SHP77 treated with DMSO at 0.1 percent for 48 hours (cell line): ENCODE measurements around the gene VWA5B2.

Experiments used
- DNase-seq: peaks from one replicate; lab custom pipeline; 2025; lab: John Stamatoyannopoulos, UW

Gene VWA5B2

DNA sequence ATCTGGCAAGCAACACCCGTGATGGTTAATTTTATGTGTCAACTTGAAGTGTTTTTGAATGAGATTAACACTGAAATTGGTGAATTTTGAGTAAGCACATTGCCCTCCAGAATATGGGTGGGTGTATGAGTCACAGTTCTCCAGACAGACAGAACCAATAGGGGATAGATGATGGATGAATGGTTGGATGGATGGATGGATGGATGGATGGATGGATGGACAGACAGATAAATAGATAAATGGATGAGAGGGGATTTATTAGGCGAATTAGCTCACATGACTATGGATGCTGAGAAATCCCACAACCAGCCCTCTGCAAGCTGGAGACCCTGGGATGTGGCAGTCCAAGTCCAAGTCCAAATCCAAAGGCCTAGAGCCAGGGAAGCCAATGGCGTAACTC lies 5.4 kb upstream of the VWA5B2 start:
- no peak for DNase-seq

DNA sequence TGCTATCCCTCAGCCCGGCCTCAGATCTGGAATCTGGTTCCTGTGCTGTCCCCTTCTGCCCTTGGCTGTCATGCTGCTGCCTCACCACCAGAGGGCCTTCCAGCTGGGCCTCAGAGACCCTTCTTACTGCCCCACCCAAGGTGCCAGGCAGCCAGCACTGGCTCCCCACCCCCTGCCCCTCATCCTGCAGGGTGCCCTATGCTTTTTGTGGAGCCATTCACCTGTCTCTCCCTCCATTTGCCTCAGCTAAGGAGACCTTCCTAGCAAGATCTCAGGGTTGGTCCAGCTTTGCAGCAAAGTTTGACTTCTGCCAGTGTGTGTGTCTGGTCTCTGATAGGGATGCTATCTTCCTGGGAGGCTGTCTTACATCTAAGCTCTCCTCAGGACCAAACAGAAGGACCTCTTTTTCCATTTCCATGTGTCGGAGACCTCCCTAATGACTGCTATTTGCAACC lies 1.9 kb upstream of the VWA5B2 start:
- DNase-seq = no peak

DNA sequence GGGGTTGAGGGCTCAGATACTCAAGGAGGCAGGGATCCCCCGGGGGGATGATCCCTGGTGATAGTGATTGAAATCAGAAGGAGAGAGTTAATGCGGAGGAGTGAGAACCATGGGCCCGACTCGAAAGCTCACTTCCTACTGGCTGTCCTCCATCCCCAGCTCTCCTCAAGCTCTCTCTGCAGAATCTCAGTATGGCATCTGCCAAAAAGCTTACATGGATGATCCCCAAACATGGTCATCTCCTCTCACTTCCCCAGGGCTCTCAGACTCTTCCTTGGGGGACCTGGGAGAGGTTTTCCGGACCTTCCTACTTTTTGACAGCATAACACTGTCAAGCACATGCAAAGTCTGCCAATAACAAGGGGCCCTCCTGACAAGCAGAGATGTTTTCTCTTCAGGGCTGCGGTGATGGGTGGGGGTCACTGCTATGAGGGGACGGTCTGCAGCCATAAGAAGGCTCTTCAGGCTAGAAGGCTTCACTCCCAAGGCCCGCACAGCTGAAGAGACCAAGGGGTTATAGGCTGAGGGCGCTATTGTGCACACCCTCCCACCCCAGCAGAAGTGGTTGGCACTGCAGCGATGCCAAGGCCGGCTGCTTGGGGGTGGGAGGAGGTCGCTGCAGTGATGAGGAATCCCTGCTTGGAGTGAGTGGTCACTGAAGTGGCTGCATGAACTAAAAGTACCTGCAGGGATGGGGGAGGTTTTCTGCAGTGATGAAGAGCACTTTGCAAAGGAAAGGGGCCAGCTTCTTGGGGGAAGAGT lies 828 bp upstream of the VWA5B2 start:
- no peak for DNase-seq

DNA sequence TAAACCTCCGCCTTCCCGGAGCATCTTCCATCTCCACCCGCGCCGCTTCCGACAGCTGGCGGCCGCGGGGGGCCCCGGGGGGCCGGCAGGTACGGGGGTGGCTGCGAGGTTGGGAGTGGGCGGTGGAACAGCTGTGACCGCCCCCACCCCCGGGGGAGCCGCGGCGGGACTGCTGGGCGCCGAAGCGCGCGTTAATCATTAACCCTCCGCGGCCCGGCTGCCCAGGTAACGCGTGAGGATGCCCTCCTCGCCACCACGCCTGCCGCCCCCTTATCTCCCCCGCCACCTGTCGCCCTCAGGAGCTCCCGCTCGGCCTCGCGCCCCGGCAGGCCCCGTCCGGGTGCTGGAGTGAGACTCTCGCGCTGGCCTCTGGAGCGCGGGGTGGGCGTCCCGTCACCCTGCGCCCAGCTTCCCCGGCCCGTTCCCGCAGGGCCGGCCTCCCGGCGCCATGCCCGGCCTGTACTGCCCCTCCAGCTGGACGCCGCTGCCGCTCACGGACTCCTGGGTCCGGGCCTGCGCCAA lies 757 bp downstream of the VWA5B2 start:
- DNase-seq = no peak

DNA sequence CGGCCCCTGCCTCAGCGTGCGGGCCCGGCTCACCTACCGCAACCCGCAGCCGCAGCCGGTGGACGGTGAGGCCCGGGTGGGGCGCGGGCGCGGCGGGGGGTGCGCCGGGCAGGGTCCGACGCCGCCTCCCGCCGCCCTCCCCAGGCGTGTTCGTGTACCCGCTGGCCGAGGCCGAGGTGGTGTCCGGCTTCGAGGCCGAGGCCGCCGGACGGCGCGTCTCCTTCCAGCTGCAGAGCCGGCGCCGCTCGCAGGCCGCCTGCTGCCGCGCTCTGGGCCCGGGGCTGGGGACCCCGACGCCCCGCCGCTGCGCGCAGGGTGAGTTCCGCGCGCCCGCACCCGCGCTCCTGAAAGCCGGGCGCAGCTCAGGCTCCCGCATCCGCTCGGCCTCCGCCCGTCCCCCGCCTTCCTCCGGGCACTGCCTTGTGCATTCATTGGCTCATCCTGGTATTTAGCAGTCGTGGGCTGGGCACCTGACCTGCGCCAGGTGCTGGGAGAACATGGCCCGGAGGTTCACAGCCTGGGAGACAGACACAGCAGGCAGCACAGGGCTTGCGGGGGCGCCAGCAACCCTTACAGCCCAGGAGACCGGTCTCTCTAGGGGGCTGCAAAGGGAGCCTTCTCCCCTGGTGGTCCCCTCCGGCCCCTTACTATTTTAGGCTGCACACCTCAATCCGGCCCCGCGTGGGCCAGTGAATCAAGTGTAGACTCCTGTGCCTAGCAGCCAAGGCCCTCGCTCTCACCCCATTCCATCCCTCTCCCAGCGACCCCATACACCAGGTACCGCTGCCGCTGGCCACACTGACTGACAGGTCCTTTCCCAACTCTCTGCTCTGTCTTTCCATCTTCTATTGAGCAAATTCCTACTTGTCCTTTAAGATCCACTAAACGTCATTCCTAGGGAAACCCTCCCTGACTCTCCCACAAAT lies 1.5 kb downstream of the VWA5B2 start:
- no peak for DNase-seq

DNA sequence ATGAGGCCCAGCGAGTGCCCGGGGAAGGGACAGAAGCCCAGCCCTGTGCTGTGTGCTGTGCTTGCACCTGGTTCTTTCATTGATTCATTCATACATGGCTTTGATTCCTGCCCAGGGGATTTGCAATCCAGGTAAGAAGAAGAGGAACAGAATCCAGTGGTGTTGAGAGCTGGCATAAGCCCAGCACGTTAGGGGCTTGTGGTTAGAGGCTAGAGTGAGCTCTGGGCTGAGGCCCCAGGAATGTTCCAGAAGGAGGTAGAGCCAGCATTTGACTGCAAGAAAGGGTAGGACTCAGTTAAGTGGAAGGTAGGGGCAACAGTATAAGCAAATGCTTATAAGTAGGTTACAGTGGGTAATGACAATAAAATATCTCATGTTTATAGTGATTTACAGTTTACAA lies 2.3 kb downstream of the VWA5B2 start:
- no peak for DNase-seq

DNA sequence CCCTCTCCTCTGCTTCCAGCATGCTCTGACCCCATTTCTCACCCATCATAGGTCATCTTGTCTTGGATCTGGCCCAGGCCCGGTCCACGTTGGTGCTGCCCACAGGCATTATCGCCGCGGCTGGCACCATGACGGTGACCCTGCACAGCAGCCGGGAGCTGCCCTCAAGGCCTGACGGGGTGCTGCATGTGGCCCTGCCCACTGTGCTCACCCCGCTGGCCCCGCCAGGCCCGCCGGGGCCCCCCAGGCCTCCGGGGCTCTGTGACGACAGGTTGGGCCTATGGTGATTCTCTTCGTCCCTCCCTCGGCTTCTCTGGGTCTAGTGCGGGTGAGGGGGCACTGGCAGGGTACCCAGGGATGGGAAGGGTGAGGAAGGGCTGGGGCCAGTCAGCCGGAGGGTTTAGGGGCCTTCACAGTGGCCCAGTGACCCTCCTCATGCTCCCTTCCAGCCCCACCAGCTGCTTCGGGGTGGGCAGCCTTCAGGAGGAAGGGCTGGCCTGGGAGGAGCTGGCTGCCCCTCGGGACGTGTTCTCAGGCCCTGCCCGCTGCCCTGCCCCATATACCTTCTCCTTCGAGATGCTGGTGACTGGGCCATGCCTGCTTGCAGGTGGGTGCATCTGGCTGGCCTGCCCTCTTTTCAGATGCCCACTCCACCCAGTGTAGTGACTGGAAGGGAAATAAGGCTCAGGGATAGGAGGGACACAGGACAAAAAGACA lies 3.9 kb downstream of the VWA5B2 start:
- no peak for DNase-seq

DNA sequence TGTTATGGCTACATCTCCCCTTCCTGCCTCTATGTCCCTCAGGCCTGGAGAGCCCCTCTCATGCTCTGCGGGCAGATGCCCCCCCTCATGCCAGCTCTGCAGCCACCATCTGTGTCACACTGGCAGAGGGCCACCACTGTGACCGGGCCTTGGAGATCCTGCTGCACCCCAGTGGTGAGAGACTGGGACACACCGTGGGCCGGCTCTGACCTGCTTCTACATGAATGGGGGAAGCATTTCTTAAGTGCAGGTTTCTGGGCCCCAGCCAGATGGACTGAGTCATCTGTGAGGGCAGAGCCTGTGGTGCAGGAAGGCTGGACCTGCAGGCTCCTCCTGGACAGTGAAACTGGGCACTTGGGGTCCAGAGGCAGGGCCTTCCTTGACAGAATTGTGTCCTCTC lies 4.8 kb downstream of the VWA5B2 start:
- DNase-seq = no peak

DNA sequence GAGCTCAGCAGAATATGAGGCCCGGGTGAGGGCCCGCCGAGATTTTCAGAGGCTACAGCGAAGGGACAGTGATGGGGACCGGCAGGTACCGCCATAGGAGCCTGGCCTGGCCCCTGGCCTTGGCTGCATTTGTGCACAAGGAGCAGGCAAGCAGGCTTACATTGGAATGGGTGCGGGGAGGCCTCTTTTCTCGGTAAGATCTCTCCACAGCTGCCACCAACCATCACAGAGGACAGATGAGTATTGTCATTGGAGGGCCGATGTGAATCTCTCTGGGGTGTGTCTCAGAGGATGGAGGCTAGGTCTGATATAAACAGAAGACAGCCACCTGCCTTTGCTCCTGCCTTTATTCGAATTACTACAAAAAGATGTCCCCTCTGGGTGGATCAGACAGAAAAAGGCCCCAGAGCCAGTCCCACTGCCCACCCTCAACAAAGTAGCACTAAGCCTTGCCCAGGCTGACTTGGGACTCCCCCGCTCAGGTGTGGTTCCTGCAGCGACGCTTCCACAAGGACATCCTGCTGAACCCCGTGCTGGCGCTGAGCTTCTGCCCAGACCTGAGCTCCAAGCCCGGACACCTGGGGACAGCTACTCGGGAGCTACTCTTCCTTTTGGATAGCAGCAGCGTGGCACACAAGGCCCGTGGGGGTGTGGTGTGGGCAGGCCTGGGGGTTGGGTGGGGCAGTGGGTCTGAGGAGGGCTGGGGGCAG lies 5.4 kb downstream of the VWA5B2 start:
- DNase-seq = no peak

DNA sequence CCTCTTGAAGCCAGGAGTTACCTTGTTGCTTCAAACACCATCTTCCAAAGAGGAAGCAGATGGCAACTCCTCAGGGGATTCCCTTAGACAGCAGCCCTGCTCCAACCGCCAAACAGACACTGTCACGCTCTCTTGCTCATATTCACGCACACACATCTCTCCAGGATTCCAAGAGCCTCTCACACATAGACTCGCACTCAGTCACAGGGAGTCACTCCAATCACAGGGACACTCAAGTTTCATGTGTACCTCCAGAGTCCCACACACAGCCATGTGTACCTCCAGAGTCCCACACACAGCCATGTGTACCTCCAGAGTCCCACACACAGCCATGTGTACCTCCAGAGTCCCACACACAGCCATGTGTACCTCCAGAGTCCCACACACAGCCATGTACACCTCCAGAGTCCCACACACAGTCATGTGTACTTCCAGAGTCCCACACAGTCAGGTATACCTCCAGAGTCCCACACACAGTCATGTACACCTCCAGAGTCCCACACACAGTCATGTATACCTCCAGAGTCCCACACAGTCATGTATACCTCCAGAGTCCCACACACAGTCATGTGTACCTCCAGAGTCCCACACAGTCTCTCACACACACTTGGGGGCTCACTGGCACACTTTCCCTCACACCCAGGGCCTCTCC lies 6.1 kb downstream of the VWA5B2 start:
- DNase-seq = no peak

DNA sequence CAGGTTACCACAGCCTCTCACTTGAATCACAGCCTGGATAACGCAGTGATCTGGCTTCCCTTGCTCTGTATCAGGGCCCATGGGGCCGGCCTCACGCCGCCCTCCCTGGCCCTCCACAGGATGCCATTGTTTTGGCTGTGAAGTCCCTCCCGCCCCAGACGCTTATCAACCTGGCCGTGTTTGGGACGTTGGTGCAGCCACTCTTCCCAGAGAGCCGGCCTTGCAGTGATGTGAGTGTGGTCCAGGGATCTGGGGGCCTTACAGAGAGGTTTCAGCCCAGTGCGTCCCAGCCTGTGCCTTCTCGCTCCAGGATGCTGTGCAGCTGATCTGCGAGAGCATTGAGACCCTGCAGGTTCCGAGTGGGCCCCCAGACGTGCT lies 6.6 kb downstream of the VWA5B2 start:
- DNase-seq = no peak

DNA sequence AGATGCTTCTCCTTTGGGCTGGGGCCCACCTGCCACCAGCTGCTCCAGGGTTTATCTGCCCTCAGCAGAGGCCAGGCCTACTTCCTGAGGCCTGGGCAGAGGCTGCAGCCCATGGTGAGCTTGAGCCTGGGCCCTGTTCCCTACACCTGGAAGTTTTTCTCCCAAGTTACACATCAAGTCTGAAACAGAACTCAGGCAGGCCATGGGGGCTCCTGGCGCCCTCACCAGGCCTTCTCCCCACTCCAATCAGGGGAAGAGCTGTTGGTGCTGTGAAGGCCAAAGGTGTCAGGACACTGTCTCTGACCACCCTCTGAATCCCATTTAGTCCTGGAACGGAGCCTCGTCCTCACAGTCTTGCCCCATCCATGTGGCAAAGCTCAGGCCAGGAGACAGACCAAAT lies 7.3 kb downstream of the VWA5B2 start:
- DNase-seq = no peak

DNA sequence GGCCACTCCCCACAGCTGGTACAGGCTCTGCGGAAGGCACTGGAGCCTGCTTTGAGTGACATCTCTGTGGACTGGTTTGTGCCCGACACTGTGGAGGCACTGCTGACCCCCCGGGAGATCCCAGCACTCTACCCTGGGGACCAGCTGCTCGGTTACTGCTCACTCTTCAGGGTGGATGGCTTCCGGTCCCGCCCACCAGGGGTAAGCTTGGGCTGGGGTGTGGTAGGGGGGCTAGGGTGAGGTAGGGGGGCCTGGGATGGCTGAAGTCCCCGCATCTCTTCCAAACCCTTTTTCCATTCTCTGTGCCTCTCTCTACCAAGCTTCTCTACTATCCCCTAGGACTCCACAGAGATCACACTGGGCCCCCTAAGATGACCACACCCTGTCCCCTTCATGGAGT lies 7.8 kb downstream of the VWA5B2 start:
- DNase-seq = no peak

DNA sequence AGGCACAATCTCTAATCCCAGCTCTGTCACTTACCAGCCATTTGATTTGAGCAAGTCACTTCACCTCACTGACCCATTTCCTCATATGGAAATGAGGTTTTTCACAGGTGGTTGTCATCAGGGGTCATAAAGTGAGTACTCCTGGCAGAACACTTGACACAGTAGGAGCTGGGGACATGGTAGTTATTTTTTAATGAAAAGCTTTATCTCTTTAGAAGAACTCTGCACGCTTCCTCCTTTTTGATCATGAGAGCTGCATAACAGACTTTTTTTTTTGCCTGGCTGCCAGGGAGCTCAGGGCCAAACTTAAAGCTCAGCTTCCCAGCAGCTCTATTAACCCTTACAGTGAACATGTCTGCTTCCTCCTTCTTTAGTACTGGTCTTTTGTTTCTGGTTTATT lies 8.4 kb downstream of the VWA5B2 start:
- DNase-seq = no peak

DNA sequence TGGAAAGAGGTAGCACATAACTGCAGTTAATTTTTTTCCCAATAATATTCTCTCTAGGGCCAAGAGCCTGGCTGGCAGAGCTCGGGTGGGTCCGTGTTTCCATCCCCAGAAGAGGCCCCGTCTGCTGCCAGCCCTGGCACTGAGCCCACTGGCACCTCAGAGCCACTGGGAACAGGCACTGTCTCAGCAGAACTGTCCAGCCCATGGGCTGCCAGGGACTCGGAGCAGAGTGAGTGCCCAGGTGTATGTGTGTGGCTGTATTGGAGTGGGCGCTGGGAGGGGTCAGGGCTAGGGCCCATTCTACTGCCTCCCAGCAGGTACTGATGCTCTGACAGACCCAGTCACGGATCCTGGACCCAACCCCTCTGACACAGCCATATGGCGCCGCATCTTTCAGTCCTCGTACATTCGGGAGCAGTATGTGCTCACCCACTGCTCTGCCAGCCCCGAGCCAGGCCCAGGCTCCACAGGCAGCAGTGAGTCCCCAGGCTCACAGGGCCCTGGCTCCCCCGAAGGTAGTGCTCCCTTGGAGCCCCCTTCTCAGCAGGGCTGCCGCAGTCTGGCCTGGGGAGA lies 8.9 kb downstream of the VWA5B2 start:
- DNase-seq = no peak

DNA sequence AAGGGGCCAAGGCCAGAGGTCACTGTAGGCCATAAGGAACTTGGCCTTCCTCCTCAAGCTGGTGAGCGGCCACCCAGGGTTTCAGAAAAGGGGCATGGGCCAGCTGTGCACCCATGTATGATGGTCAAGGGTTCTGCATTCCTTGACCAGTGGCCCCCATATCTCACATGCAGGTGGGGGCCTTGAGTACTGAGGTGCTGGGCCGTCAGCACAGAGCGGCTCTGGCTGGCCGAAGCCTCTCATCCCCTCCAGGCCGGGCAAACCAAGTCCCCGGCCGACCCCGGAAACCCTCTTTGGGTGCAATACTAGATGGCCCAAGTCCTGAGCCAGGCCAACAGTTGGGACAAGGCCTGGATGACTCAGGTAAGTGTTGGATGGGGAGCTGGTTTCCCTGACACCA lies 9.8 kb downstream of the VWA5B2 start:
- no peak for DNase-seq

DNA sequence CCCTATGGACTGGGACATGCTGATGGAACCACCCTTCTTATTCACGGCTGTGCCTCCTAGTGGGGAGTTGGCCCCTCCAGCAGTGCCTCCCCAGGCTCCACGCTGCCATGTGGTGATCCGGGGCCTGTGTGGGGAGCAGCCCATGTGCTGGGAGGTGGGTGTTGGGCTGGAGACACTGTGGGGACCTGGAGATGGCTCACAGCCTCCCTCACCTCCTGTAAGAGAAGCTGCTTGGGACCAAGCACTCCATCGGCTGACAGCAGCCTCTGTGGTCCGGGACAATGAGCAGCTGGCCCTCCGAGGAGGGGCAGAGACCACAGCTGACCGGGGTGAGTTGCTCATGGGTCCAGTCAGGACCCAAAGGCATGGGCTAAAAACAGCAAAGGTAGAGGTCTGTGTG lies 10.3 kb downstream of the VWA5B2 start:
- no peak for DNase-seq

DNA sequence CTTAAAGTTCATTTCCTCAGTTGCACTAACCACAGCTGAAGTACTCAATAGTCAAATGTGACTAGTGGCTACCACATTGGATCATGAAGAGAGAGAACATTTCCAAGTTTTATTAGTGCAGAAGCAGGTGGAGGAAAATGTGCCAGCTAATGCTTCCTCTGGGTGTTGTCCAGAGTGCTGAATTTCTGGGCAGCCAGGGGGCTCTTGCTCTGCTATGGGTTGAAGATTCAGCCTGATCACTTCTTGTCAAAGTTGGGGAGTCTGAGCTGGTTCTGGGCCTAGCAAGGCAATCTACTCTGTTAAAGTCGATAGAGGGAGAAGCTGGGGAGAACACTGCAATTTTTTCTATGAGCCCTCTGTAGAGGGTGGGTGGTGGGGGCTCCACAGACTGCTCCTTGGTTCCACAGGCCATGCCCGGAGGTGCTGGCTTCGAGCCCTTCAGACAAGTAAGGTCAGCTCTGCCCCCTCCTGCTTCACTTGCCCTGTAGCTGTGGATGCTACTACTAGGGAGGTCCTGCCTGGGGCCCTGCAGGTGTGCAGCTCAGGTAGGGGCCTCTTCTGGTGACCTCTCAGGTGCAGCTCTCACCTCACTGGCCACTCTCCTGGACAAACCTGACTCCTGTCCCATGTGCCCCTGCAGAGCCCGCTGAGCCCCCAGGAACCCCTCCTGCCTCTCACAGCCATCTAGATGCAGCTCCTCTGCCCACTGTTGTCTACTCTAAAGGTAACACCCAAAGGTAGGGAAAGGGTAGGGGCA lies 11.2 kb downstream of the VWA5B2 start:
- no peak for DNase-seq

DNA sequence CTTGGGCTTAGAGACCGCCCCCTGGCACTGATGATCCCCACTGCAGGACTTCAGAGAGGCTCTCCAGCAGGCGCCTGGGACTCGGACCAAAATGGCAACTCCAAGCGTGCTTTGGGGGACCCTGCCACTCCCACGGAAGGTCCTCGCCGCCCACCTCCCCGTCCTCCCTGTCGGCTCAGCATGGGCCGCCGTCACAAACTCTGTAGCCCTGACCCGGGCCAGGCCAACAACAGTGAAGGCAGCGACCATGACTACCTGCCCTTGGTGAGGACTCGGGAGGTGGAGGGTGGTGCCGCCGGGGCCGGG lies 11.7 kb downstream of the VWA5B2 start:
- DNase-seq = no peak
